Esophagus squamous epithelium (tissue), 4 donors: ENCODE data around the gene AKAP12.

Source experiments
- CTCF ChIP-seq, 6 experiments: fragments of 450-650 bp in 4 of 6; fragments of 200-600 bp in 2 of 6; sonication (generic) in 2 of 6; IDR thresholded peaks; one replicate each; pipeline ENCODE4 v1.5.1; 2016 to 2019; ENCODE audit warnings: antibody characterized with exemption in 6 of 6, mild to moderate bottlenecking in 4 of 6, moderate library complexity in 4 of 6
- POLR2A ChIP-seq, 4 donors: fragments of 450-650 bp; IDR thresholded peaks; one replicate each; pipeline ENCODE4 v1.6.1; 2017; ENCODE audit warnings: antibody characterized with exemption in 4 of 4, mild to moderate bottlenecking in 4 of 4, moderate library complexity in 3 of 4

DNA sequence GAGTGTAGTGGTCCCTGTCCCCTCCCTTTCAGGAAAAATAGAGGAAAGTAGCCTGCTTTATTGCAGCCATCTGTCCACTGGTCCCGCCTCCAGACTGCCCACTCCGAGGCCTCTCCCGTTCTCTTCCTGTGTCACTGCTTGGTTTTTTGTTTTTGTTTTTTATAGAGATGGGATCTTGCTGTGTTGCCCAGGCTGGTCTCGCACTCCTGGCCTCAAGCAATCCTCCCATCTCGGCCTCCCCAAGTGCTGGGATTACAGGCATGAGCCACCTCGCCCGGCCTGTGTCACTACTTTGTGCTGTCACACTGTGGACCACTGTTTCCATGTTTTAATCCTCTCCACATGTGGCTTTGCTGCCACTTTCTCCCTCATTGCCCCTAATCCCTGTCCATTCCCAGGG lies 80.4 kb downstream of the AKAP12 start:
- no peak for TF ChIP-seq POLR2A (IDR thresholded peaks at IDR 0.05)
- TF ChIP-seq CTCF (IDR thresholded peaks at IDR 0.05) = no peak
